Neural progenitor cell (in vitro differentiated cells): Measurements from ENCODE around the gene APLP2.

Source experiments
- EZH2phosphoT487 ChIP-seq: fragments of 200-600 bp; sonication (generic); IDR thresholded peaks from 2 replicates; pipeline ENCODE4 v1.6.1; 2017; ENCODE audit warnings: antibody characterized with exemption
- TF ChIP-seq, protein P1 (sequence below): fragments of 200-600 bp; sonication (generic); IDR thresholded peaks from 2 replicates; pipeline ENCODE4 v1.5.1; 2017; ENCODE audit warnings: antibody characterized with exemption, mild to moderate bottlenecking

- TF ChIP-seq, protein P1, sequence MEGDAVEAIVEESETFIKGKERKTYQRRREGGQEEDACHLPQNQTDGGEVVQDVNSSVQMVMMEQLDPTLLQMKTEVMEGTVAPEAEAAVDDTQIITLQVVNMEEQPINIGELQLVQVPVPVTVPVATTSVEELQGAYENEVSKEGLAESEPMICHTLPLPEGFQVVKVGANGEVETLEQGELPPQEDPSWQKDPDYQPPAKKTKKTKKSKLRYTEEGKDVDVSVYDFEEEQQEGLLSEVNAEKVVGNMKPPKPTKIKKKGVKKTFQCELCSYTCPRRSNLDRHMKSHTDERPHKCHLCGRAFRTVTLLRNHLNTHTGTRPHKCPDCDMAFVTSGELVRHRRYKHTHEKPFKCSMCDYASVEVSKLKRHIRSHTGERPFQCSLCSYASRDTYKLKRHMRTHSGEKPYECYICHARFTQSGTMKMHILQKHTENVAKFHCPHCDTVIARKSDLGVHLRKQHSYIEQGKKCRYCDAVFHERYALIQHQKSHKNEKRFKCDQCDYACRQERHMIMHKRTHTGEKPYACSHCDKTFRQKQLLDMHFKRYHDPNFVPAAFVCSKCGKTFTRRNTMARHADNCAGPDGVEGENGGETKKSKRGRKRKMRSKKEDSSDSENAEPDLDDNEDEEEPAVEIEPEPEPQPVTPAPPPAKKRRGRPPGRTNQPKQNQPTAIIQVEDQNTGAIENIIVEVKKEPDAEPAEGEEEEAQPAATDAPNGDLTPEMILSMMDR = no peak
- no peak for TF ChIP-seq EZH2phosphoT487
Observed at GRCh38 chr11:130102301-130103249, 32.9 kb downstream of the APLP2 start.
